Natural killer cell (primary cell): Measurements from ENCODE around the gene HIVEP3. TPM values are rescaled to one million over a fixed set of nuclear protein-coding genes. Genes with fewer than 3 reads are reported as not detected.

ENCODE experiments used
- ATAC-seq, 3 donors: fragments of 150-1000 bp in 2 of 3; fragments of 200-7000 bp in 1 of 3; cut with Tn5 transposase; 1 replicate in 1 of 3; 2 replicates in 2 of 3; pipeline ENCODE4 v1.10.0; 2021; ENCODE audit warnings: mild to moderate bottlenecking in 2 of 3, moderate library complexity in 2 of 3
- DNase-seq, 2 donors: peaks; one replicate each; pipeline versions ENCODE4 v3.0.0 to v3.0.0-alpha.2; 2013 to 2021; ENCODE audit warnings: mixed read lengths in 1 of 2
- H3K27ac ChIP-seq: one replicate; pipeline ENCODE4 v1.5.1; 2013; ENCODE audit warnings: mild to moderate bottlenecking, low read length
- H3K27me3 ChIP-seq: one replicate; pipeline ENCODE4 v1.6.1; 2013; ENCODE audit warnings: low read length; ENCODE audit not compliant: control insufficient read depth, insufficient read depth
- H3K36me3 ChIP-seq: one replicate; pipeline ENCODE4 v1.6.1; 2013; ENCODE audit warnings: low read length; ENCODE audit not compliant: control insufficient read depth, insufficient read depth
- H3K4me1 ChIP-seq: one replicate; pipeline ENCODE4 v1.6.1; 2013; ENCODE audit warnings: low read length; ENCODE audit not compliant: control insufficient read depth, insufficient read depth
- H3K4me3 ChIP-seq: one replicate; pipeline ENCODE4 v1.5.1; 2013; ENCODE audit warnings: low read length
- H3K9me3 ChIP-seq: one replicate; pipeline ENCODE4 v1.6.1; 2013; ENCODE audit warnings: low read length; ENCODE audit not compliant: control insufficient read depth, insufficient read depth
- H3K27ac Mint-ChIP-seq, 2 donors: one replicate each; pipeline ENCODE4 v1.8.0; 2022; ENCODE audit warnings: mild to moderate bottlenecking in 2 of 2, mixed read lengths in 2 of 2, moderate library complexity in 1 of 2
- H3K27me3 Mint-ChIP-seq, 2 donors: one replicate each; pipeline ENCODE4 v1.8.0; 2022; ENCODE audit warnings: low read depth in 2 of 2, mixed read lengths in 2 of 2
- H3K36me3 Mint-ChIP-seq: one replicate; pipeline ENCODE4 v1.8.0; 2022; ENCODE audit warnings: mixed read lengths
- H3K4me1 Mint-ChIP-seq, 2 donors: one replicate each; pipeline ENCODE4 v1.8.0; 2022; ENCODE audit warnings: mixed read lengths in 2 of 2
- H3K4me3 Mint-ChIP-seq: one replicate; pipeline ENCODE4 v1.8.0; 2022; ENCODE audit warnings: mild to moderate bottlenecking, moderate library complexity, mixed read lengths
- H3K9me3 Mint-ChIP-seq, 2 donors: one replicate each; pipeline ENCODE4 v1.8.0; 2022; ENCODE audit warnings: mixed read lengths in 2 of 2
- CTCF ChIP-seq: fragments of 200-600 bp; IDR thresholded peaks from one replicate; pipeline ENCODE4 v1.8.0; 2022; ENCODE audit warnings: antibody characterized with exemption
- WGBS: methylation state at CpG from one replicate; pipeline ENCODE4 v1.1.7; 2013; ENCODE audit warnings: missing lambda C conversion rate; ENCODE audit not compliant: insufficient coverage; 5-methylcytosine and 5-hydroxymethylcytosine counted together
- intact Hi-C: fragments of 100-400 bp; cut with micrococcal nuclease; formaldehyde crosslinking; loops from one replicate; pipeline ENCODE4 v1.14.2; 2022
- total RNA-seq, 4 donors: library from RNA; stranded (reverse); fragments of 120-200 nt in 1 of 4; gene quantifications; one replicate each; pipeline versions ENCODE4 v1.2.3 to v1.2.4, GENCODE V29; 2013 to 2022

HIVEP3 gene
- total RNA-seq, 3 donors from 2014 or later (not counting 1 experiment from before 2014, with no cell fraction given): 26.2 to 35.2 (median 29.8) TPM

- no peak overlapping the region for H3K27ac ChIP-seq
- no peaks in the 10 kb centered on the region for H3K36me3 ChIP-seq
- peaks cover 0 to 1% of the 10 kb centered on the region in 2 donors for H3K4me1 Mint-ChIP-seq
- H3K27ac Mint-ChIP-seq: no peak overlapping the region
- peaks cover 7 to 18% of the 10 kb centered on the region in 2 donors for H3K27me3 Mint-ChIP-seq
- ATAC-seq: no peak
- no peaks in the 10 kb centered on the region for H3K9me3 Mint-ChIP-seq
- H3K36me3 Mint-ChIP-seq: no peaks in the 10 kb centered on the region
- H3K9me3 ChIP-seq: no peaks in the 10 kb centered on the region
- DNase-seq: no peak
- no peak overlapping the region for H3K4me3 Mint-ChIP-seq
- H3K4me1 ChIP-seq: no peaks in the 10 kb centered on the region
- H3K4me3 ChIP-seq: no peak overlapping the region
- 90% methylated on average over 14 of the region's 15 CpGs for WGBS
- no peaks in the 10 kb centered on the region for H3K27me3 ChIP-seq
- intact Hi-C loops: no loop called here
- TF ChIP-seq CTCF: no peak
Measured at GRCh38 chr1:41481109-41481775, 437.5 kb downstream of the HIVEP3 start.

- Mint-ChIP-seq H3K27ac (no peak overlapping the region), H3K36me3 (no peaks in the 10 kb centered on the region), H3K27me3 (peaks cover 3 to 12% of the 10 kb centered on the region in 2 donors), H3K9me3 (no peaks in the 10 kb centered on the region), H3K4me1 (no peaks in the 10 kb centered on the region), H3K4me3 (no peak overlapping the region)
- no peak for ATAC-seq
- Histone ChIP-seq H3K4me3 (no peak overlapping the region), H3K36me3 (no peaks in the 10 kb centered on the region), H3K9me3 (no peaks in the 10 kb centered on the region), H3K27ac (no peak overlapping the region), H3K27me3 (no peaks in the 10 kb centered on the region), H3K4me1 (no peaks in the 10 kb centered on the region)
- TF ChIP-seq CTCF: no peak
- DNase-seq: no peak
- intact Hi-C loops: no loop called here
- WGBS: 85% methylated on average over 10 of the region's 10 CpGs
Measured at GRCh38 chr1:41480204-41481108, 438.3 kb downstream of the HIVEP3 start.

DNA sequence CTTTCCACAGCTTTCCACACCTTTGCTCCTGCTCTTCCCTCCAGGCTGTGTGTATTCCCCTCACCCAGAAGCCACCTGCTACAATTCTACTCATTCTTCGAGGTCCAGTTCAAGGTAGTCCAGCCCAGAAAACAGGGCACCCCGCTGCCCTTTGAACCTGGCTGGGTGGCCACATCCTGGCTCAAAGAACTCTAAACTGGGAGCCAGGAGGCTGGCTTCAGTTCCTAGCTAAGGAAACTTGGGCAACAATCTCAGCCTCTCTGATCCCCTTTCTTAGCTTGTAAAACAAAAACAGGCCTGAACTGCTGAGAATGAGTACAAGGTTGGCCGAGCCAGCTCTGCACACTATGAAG is 438.9 kb downstream of the HIVEP3 start:
- no peaks in the 10 kb centered on the region for H3K36me3 ChIP-seq
- Mint-ChIP-seq H3K36me3 (no peaks in the 10 kb centered on the region), H3K27ac (no peak overlapping the region), H3K4me1 (no peaks in the 10 kb centered on the region), H3K27me3 (peaks cover 0 to 12% of the 10 kb centered on the region in 2 donors), H3K9me3 (no peaks in the 10 kb centered on the region), H3K4me3 (no peak overlapping the region)
- no peak overlapping the region for H3K4me3 ChIP-seq
- no peaks in the 10 kb centered on the region for H3K27me3 ChIP-seq
- intact Hi-C loops: no loop called here
- H3K9me3 ChIP-seq: no peaks in the 10 kb centered on the region
- ATAC-seq: no peak
- no peak overlapping the region for H3K27ac ChIP-seq
- DNase-seq: no peak
- no peak for TF ChIP-seq CTCF
- WGBS: 79% methylated on average over 3 of the region's 3 CpGs
- no peaks in the 10 kb centered on the region for H3K4me1 ChIP-seq
